WTC11 (cell line): ENCODE measurements around the gene NELL1. TPM values are rescaled to one million over a fixed set of nuclear protein-coding genes. Genes with fewer than 3 reads are reported as not detected.
A peak's percentile ranks its signal among the peaks of the same experiment; 100 is the strongest.

Source experiments
- ATAC-seq: fragments of 200-7000 bp; cut with Tn5 transposase; 2 replicates; pipeline ENCODE4 v1.10.0; 2021; ENCODE audit warnings: mild to moderate bottlenecking, moderate library complexity
- CTCF ChIA-PET: fragments of 300-600 bp; sonication (Branson Sonifier 250); formaldehyde crosslinking; loops from one replicate; lab custom pipeline; 2021; ENCODE audit warnings: antibody characterized with exemption; lab: Charles Lee
- POLR2A ChIA-PET: fragments of 350-600 bp; sonication (Branson Sonifier 250); formaldehyde crosslinking; loops from one replicate; lab custom pipeline; 2021; ENCODE audit warnings: antibody characterized with exemption; lab: Charles Lee
- DNase-seq: peaks from one replicate; pipeline ENCODE4 v3.0.0; 2021; ENCODE audit warnings: low spot score
- H3K27ac Mint-ChIP-seq: 2 replicates; pipeline ENCODE4 v1.8.0; 2021; ENCODE audit warnings: mixed read lengths
- H3K27me3 Mint-ChIP-seq: 2 replicates; pipeline ENCODE4 v1.8.0; 2021; ENCODE audit warnings: low read depth, mild to moderate bottlenecking, moderate library complexity, mixed read lengths
- H3K36me3 Mint-ChIP-seq: 2 replicates; pipeline ENCODE4 v1.8.0; 2021; ENCODE audit warnings: mixed read lengths
- H3K4me1 Mint-ChIP-seq: 2 replicates; pipeline ENCODE4 v1.8.0; 2022; ENCODE audit warnings: mixed read lengths
- H3K4me3 Mint-ChIP-seq: 2 replicates; pipeline ENCODE4 v1.8.0; 2021; ENCODE audit warnings: mild to moderate bottlenecking, moderate library complexity, mixed read lengths
- H3K9me3 Mint-ChIP-seq: 2 replicates; pipeline ENCODE4 v1.8.0; 2021; ENCODE audit warnings: mixed read lengths
- AFF4 ChIP-seq: sonication (generic); formaldehyde crosslinking; IDR thresholded peaks from 2 replicates; pipeline ENCODE4 v1.8.1; 2023; ENCODE audit warnings: mild to moderate bottlenecking, missing genetic modification reagents, borderline replicate concordance
- ATF2 ChIP-seq: sonication (generic); formaldehyde crosslinking; IDR thresholded peaks from 2 replicates; pipeline ENCODE4 v1.8.1; 2022; ENCODE audit warnings: low read depth, missing genetic modification reagents, borderline replicate concordance
- CBFB ChIP-seq: sonication (generic); formaldehyde crosslinking; IDR thresholded peaks from 2 replicates; pipeline ENCODE4 v1.8.1; 2022; ENCODE audit warnings: mild to moderate bottlenecking, low read depth, missing genetic modification reagents
- E2F1 ChIP-seq: sonication (generic); formaldehyde crosslinking; IDR thresholded peaks from 2 replicates; pipeline ENCODE4 v1.8.0; 2022; ENCODE audit warnings: mild to moderate bottlenecking, missing genetic modification reagents
- FOXP1 ChIP-seq: sonication (generic); formaldehyde crosslinking; IDR thresholded peaks from 2 replicates; pipeline ENCODE4 v1.8.0; 2022; ENCODE audit warnings: missing genetic modification reagents, mild to moderate bottlenecking, moderate library complexity, borderline replicate concordance
- KAT7 ChIP-seq: sonication (generic); formaldehyde crosslinking; IDR thresholded peaks from 2 replicates; pipeline ENCODE4 v1.8.1; 2023; ENCODE audit warnings: missing genetic modification reagents, mild to moderate bottlenecking, borderline replicate concordance
- SMAD3 ChIP-seq: sonication (generic); formaldehyde crosslinking; IDR thresholded peaks from 2 replicates; pipeline ENCODE4 v1.8.0; 2022; ENCODE audit warnings: missing genetic modification reagents, mild to moderate bottlenecking, borderline replicate concordance
- USF1 ChIP-seq: sonication (generic); formaldehyde crosslinking; IDR thresholded peaks from 2 replicates; pipeline ENCODE4 v1.8.0; 2022; ENCODE audit warnings: mild to moderate bottlenecking, missing genetic modification reagents
- ZNF232 ChIP-seq: sonication (generic); formaldehyde crosslinking; IDR thresholded peaks from 2 replicates; pipeline ENCODE4 v1.8.0; 2022; ENCODE audit warnings: mild to moderate bottlenecking, missing genetic modification reagents
- ZNF416 ChIP-seq: fragments of 250-450 bp; sonication (Bioruptor Pico); IDR thresholded peaks from 2 replicates; pipeline ENCODE4 v1.9.0; 2021; ENCODE audit warnings: mild to moderate bottlenecking, inconsistent platforms
- total RNA-seq: library from RNA; stranded (reverse); gene quantifications from 3 replicates; pipeline ENCODE4 v1.2.3, GENCODE V29; 2021
- TF ChIP-seq, protein P1 (sequence below): fragments of 250-450 bp; sonication (Bioruptor Pico); IDR thresholded peaks from 2 replicates; pipeline ENCODE4 v1.9.0; 2021; ENCODE audit warnings: mild to moderate bottlenecking
- TF ChIP-seq, protein P2 (sequence below): sonication (generic); formaldehyde crosslinking; IDR thresholded peaks from 2 replicates; pipeline ENCODE4 v1.8.1; 2022; ENCODE audit warnings: mild to moderate bottlenecking, moderate library complexity, missing genetic modification reagents
- TF ChIP-seq, protein P3 (sequence below): sonication (generic); formaldehyde crosslinking; IDR thresholded peaks from 2 replicates; pipeline ENCODE4 v1.8.1; 2023; ENCODE audit warnings: mild to moderate bottlenecking, moderate library complexity, missing genetic modification reagents

The NELL1 gene
- total RNA-seq, 1 experiment from 2014 or later = 1.8 TPM

- TF ChIP-seq E2F1 (CRISPR knock-in tag) (no peak), CBFB (CRISPR knock-in tag) (no peak), SMAD3 (CRISPR knock-in tag) (no peak), FOXP1 (CRISPR knock-in tag) (no peak), KAT7 (CRISPR knock-in tag) (no peak), ZNF232 (no peak)
- TF ChIP-seq, protein P1, sequence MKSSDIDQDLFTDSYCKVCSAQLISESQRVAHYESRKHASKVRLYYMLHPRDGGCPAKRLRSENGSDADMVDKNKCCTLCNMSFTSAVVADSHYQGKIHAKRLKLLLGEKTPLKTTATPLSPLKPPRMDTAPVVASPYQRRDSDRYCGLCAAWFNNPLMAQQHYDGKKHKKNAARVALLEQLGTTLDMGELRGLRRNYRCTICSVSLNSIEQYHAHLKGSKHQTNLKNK (CRISPR knock-in tag) = no peak
Measured at GRCh38 chr11:20729597-20730105, 60.3 kb downstream of the NELL1 start (continued).

GRCh38 chr11:20731676-20732215 lies 62.4 kb downstream of the NELL1 start:
- TF ChIP-seq ZNF416 (CRISPR knock-in tag) = no peak
- peaks cover 5% of the 10 kb centered on the region for H3K9me3 Mint-ChIP-seq
- ChIA-PET POLR2A (no interaction called here), CTCF (interaction anchor here (3.0 kb wide), 1 partner anchor 24 kb away, joined by 13 read pairs; no protein-coding TSS in a partner anchor)
- no peak overlapping the region for H3K27ac Mint-ChIP-seq
- no peaks in the 10 kb centered on the region for H3K27me3 Mint-ChIP-seq
- no peak overlapping the region for H3K4me3 Mint-ChIP-seq
- no peaks in the 10 kb centered on the region for H3K36me3 Mint-ChIP-seq
- no peaks in the 10 kb centered on the region for H3K4me1 Mint-ChIP-seq
- no peak for ATAC-seq
- DNase-seq = no peak

- Mint-ChIP-seq H3K27me3 (no peaks in the 10 kb centered on the region), H3K27ac (no peak overlapping the region), H3K4me3 (no peak overlapping the region), H3K9me3 (no peaks in the 10 kb centered on the region), H3K36me3 (no peaks in the 10 kb centered on the region), H3K4me1 (peaks cover 23% of the 10 kb centered on the region)
- ATAC-seq (peak; percentile 19; the same call in 1 of the 2 replicates), DNase-seq (no peak)
- ChIA-PET POLR2A (interaction anchor here (0.6 kb wide), 1 partner anchor 63 kb away, joined by 7 read pairs; no protein-coding TSS in a partner anchor), CTCF (interaction anchor here (2.1 kb wide), 1 partner anchor 16 kb away, joined by 9 read pairs; no protein-coding TSS in a partner anchor)
- no peak for TF ChIP-seq FOXP1 (CRISPR knock-in tag)
- TF ChIP-seq, protein P2, sequence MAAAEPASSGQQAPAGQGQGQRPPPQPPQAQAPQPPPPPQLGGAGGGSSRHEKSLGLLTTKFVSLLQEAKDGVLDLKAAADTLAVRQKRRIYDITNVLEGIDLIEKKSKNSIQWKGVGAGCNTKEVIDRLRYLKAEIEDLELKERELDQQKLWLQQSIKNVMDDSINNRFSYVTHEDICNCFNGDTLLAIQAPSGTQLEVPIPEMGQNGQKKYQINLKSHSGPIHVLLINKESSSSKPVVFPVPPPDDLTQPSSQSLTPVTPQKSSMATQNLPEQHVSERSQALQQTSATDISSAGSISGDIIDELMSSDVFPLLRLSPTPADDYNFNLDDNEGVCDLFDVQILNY (CRISPR knock-in tag) = no peak
Measured at GRCh38 chr11:20739107-20739506, 69.7 kb downstream of the NELL1 start.

- Mint-ChIP-seq H3K27ac (peak overlapping the region; percentile 2; the same call in 1 of the 2 replicates), H3K4me1 (peaks cover 23% of the 10 kb centered on the region), H3K4me3 (no peak overlapping the region), H3K36me3 (no peaks in the 10 kb centered on the region), H3K27me3 (no peaks in the 10 kb centered on the region), H3K9me3 (no peaks in the 10 kb centered on the region)
- ATAC-seq (peak; percentile 72), DNase-seq (no peak)
- ChIA-PET CTCF (interaction anchor here (2.1 kb wide), 1 partner anchor 15 kb away, joined by 9 read pairs; no protein-coding TSS in a partner anchor), POLR2A (interaction anchor here (0.6 kb wide), 1 partner anchor 64 kb away, joined by 7 read pairs; no protein-coding TSS in a partner anchor)
- no peak for TF ChIP-seq USF1 (CRISPR knock-in tag)
- TF ChIP-seq, protein P3, sequence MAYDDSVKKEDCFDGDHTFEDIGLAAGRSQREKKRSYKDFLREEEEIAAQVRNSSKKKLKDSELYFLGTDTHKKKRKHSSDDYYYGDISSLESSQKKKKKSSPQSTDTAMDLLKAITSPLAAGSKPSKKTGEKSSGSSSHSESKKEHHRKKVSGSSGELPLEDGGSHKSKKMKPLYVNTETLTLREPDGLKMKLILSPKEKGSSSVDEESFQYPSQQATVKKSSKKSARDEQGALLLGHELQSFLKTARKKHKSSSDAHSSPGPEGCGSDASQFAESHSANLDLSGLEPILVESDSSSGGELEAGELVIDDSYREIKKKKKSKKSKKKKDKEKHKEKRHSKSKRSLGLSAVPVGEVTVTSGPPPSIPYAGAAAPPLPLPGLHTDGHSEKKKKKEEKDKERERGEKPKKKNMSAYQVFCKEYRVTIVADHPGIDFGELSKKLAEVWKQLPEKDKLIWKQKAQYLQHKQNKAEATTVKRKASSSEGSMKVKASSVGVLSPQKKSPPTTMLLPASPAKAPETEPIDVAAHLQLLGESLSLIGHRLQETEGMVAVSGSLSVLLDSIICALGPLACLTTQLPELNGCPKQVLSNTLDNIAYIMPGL (CRISPR knock-in tag) = no peak
- TF ChIP-seq, protein P1 (CRISPR knock-in tag) = no peak
- no peak for TF ChIP-seq ATF2 (CRISPR knock-in tag)
- no peak for TF ChIP-seq AFF4 (CRISPR knock-in tag)
- TF ChIP-seq, protein P2 (CRISPR knock-in tag) = no peak
Measured at GRCh38 chr11:20739577-20739976, 70.2 kb downstream of the NELL1 start.
